Pancreas (tissue), 10 donors: ENCODE data around the gene ZC3HAV1L. TPM values are rescaled to one million over a fixed set of nuclear protein-coding genes. Genes with fewer than 3 reads are reported as not detected.

Experiments
- ATAC-seq, 4 donors: fragments of 200-7000 bp; cut with Tn5 transposase; one replicate each; pipeline versions ENCODE4 v1.8.0 to v1.9.1; 2020; ENCODE audit warnings: mild to moderate bottlenecking in 4 of 4, moderate library complexity in 4 of 4
- DNase-seq, 6 donors: peaks; one replicate each; pipeline ENCODE4 v3.0.0-alpha.2; 2020
- FAIRE-seq: peaks from 2 replicates; lab custom pipeline; 2012; peaks lifted over from hg19 to GRCh38; lab: Jason Lieb, UNC
- H3K27ac ChIP-seq, 4 donors: fragments of 200-600 bp; sonication (generic); 1 replicate in 3 of 4; 2 replicates in 1 of 4; pipeline versions ENCODE4 v1.5.0 to v1.8.0; 2020
- H3K27me3 ChIP-seq, 4 donors: fragments of 200-600 bp; one replicate each; pipeline ENCODE4 v1.8.0; 2021
- H3K36me3 ChIP-seq, 3 donors: fragments of 200-600 bp; sonication (generic) in 1 of 3; one replicate each; pipeline versions ENCODE4 v1.5.0 to v1.8.0; 2020 to 2021
- H3K4me1 ChIP-seq, 3 donors: fragments of 200-600 bp; one replicate each; pipeline ENCODE4 v1.8.0; 2021
- H3K4me3 ChIP-seq, 4 donors: fragments of 200-600 bp; sonication (generic) in 2 of 4; one replicate each; pipeline versions ENCODE4 v1.5.0 to v1.8.0; 2020 to 2021
- H3K9me3 ChIP-seq, 4 donors: fragments of 200-600 bp; one replicate each; pipeline ENCODE4 v1.8.0; 2021
- WGBS, 2 donors: extraction: QIAGEN DNeasy Blood & Tissue Kit; methylation state at CpG; one replicate each; pipeline ENCODE4 v1.1.7; 2013; 5-methylcytosine and 5-hydroxymethylcytosine counted together
- intact Hi-C, 3 donors: fragments of 100-400 bp; cut with DNase I; formaldehyde crosslinking; loops; one replicate each; pipeline versions ENCODE4 v1.11.1 to v1.14.2; 2022
- polyA plus RNA-seq, 2 donors: library from polyadenylated mRNA; stranded (reverse); fragments of 200-250 nt; gene quantifications; one replicate each; pipeline ENCODE4 v1.2.3, GENCODE V29; 2013
- total RNA-seq, 6 donors: library from RNA; stranded (reverse); fragmentation: NEBNext Ultra II Directional in 4 of 6; extraction: Animal tissue kit (Norgen Biotek cat#: 25700) in 4 of 6; gene quantifications; one replicate each; pipeline versions ENCODE4 v1.2.1 to v1.2.4, GENCODE V29; 2021 to 2023
- TF ChIP-seq, protein P1 (sequence below), 4 donors: fragments of 200-600 bp; sonication (generic) in 3 of 4; IDR thresholded peaks; one replicate each; pipeline versions ENCODE4 v1.5.0 to v1.8.0; 2021; ENCODE audit warnings: antibody characterized with exemption in 4 of 4
- donor health status: healthy with polysubstance abuse.
- donor health status: DM: no; HTN: no; CAD: no; lungs with moderate emphysema.
- donor health status: DM: no; HTN: no; CAD: no.
- donor health status: control.
- donor health status: control.
- donor health status: Bipolar disorder and iron deficiency.
- donor health status: DM: yes; HTN: yes; CAD: no.
- donor health status: DM: no; HTN: no; CAD: no.
- donor health status: DM: no; HTN: no; CAD: no.
- donor health status: DM: yes; HTN: yes; CAD: no.

Gene ZC3HAV1L
- total and polyA plus RNA-seq, 8 donors: 0.87 to 5.7 (median 2.0) TPM

DNA sequence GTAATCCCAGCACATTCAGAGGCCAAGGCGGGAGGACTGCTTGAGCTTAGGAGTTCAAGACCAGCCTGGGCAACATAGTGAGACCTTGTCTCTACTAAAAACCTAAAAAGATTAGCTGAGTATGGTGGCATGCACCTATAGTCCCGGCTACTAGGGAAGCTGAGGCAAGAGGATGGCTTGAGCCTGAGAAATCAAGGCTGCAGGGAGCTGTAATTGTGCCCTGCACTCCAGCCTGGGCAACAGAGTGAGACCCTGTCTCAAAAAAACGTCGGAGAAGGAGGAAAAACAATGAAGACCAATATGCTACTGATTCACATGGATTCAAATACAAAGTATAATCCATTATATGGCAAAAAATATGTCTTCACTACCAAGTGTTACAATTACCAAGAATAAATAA is 13.6 kb downstream of the ZC3HAV1L start:
- 75 to 82% methylated on average over 4 of the region's 4 CpGs for WGBS, 2 donors
- FAIRE-seq: no peak
- no peak overlapping the region for H3K27ac ChIP-seq
- no peaks in the 10 kb centered on the region for H3K9me3 ChIP-seq
- H3K4me3 ChIP-seq: no peak overlapping the region
- ATAC-seq: no peak
- TF ChIP-seq, protein P1, sequence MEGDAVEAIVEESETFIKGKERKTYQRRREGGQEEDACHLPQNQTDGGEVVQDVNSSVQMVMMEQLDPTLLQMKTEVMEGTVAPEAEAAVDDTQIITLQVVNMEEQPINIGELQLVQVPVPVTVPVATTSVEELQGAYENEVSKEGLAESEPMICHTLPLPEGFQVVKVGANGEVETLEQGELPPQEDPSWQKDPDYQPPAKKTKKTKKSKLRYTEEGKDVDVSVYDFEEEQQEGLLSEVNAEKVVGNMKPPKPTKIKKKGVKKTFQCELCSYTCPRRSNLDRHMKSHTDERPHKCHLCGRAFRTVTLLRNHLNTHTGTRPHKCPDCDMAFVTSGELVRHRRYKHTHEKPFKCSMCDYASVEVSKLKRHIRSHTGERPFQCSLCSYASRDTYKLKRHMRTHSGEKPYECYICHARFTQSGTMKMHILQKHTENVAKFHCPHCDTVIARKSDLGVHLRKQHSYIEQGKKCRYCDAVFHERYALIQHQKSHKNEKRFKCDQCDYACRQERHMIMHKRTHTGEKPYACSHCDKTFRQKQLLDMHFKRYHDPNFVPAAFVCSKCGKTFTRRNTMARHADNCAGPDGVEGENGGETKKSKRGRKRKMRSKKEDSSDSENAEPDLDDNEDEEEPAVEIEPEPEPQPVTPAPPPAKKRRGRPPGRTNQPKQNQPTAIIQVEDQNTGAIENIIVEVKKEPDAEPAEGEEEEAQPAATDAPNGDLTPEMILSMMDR (IDR thresholded peaks at IDR 0.05): no peak
- no peaks in the 10 kb centered on the region for H3K4me1 ChIP-seq
- intact Hi-C loops: no loop called here
- peaks cover 0 to 5% (median 0%) of the 10 kb centered on the region in 3 donors for H3K36me3 ChIP-seq
- H3K27me3 ChIP-seq: no peaks in the 10 kb centered on the region
- no peak for DNase-seq

DNA sequence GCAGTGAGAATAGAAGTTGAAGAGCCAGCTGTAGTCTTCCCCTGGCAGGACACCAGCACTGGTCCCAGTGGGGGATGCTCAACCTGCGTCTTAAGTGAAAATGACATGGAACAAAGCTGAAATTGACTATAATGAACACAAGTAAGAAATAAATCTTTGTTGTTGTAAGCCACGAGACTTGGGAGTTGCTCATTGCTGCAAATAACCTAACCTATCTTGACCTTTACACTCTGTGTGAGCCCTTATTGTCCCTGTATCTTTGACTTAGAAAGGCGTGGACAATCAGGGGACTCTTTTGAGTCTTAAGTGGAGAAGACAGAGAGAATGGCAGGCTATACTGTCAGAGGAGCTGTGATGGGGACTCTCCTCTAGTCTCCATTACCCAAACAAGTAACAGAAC is 16.9 kb downstream of the ZC3HAV1L start:
- H3K4me1 ChIP-seq: no peaks in the 10 kb centered on the region
- H3K4me3 ChIP-seq: no peak overlapping the region
- H3K9me3 ChIP-seq: no peaks in the 10 kb centered on the region
- TF ChIP-seq, protein P1 (IDR thresholded peaks at IDR 0.05): no peak
- no peaks in the 10 kb centered on the region for H3K27me3 ChIP-seq
- DNase-seq: no peak
- WGBS, 2 donors: 67 to 75% methylated on average over 3 of the region's 3 CpGs
- ATAC-seq: no peak
- no peak overlapping the region for H3K27ac ChIP-seq
- no peaks in the 10 kb centered on the region for H3K36me3 ChIP-seq
- no peak for FAIRE-seq
- intact Hi-C loops: no loop called here

DNA sequence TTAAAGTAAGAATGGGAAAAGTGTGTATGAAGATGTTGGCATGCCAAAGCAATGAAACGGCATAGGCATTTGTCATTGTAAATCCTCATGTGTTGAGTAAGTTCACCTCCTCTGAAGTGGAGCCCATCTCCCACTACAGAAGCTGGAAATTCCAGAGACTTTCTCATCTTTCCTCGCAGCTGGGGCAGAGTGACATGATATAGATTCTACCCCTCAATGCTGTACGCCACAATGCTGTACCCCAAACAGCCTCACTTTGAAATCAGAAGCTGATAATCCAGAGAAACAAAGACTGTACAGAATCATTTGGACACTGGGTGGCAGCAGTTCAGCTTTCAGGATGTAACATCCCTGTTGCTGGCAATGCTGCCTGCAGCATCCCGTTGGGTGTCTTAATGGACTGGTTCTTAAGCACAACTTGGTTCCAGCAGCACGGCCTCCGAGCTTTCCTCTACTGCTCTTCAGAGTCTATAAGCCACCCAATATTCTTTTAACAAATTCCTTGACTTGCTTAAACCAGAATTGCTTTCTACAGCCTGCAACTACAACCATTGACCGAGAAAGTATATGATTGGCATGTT is 18.8 kb downstream of the ZC3HAV1L start:
- no peak for FAIRE-seq
- peak; percentile 60 to 95 (median 91) for ATAC-seq
- no peaks in the 10 kb centered on the region for H3K9me3 ChIP-seq
- no peaks in the 10 kb centered on the region for H3K27me3 ChIP-seq
- TF ChIP-seq, protein P1 (IDR thresholded peaks at IDR 0.05): peak in 3 of 4 donors; percentile 18 to 29 (median 27)
- intact Hi-C loops: no loop called here
- H3K4me1 ChIP-seq: no peaks in the 10 kb centered on the region
- H3K27ac ChIP-seq: no peak overlapping the region
- 20 to 23% methylated on average over 7 of the region's 7 CpGs for WGBS, 2 donors
- no peak overlapping the region for H3K4me3 ChIP-seq
- H3K36me3 ChIP-seq: no peaks in the 10 kb centered on the region
- peak in 5 of 6 donors; percentile 14 to 57 (median 36) for DNase-seq

DNA sequence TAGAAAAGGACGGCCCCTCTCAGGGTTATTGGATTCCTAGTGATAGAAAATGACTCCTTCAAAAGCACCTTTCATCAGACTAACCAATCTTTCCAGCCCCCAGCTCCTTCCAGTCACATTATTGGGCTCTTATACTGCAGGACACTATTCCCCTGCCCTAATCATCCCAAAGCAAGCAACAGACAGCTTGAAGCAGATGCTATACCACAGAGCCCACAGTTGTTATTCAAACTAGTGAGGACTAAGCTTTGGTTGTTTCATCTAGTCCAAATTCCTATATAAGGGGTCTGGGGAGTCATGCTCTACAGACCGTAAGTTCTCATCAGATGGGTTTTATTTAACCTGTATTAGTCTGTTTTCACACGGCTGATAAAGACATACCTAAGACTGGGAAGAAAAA is 24.5 kb downstream of the ZC3HAV1L start:
- TF ChIP-seq, protein P1 (IDR thresholded peaks at IDR 0.05): no peak

DNA sequence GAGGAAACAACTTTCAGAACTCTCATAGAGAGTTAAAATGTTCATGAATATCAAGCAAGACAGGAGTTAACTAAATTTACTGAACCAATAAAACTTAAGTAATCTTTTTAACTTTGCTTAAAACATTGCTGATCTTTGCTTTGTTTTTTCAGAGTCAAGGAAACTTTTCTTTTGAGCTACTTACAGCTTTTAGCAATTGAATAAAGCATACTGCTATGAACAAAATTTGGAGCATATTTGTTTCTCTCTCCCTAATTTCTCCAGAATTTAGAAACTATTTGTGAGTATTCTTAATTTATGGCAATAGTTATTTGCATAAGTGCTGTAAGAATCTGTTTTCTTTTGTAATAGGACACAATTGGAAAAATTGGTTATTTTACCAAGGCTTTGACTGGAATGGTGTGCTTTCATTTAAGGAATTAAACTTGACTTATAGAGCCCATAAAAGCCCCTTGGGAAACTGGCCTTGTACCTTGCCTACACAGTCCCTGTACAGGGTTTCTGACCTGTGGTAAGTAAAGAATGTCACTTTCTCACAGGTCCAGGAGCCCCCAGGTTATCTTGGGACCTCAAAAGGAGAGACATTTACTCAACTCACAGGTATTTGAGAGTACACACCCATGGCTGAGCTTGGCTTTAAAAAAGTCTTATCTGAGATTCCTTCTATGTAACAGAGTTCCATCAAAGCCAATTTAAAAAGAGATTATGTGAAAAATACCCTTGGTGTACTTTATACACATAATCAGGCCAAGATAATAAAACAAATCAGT is 31.3 kb downstream of the ZC3HAV1L start:
- Histone ChIP-seq H3K36me3 (no peaks in the 10 kb centered on the region), H3K27me3 (no peaks in the 10 kb centered on the region), H3K27ac (no peak overlapping the region), H3K4me3 (no peak overlapping the region), H3K9me3 (peaks cover 0 to 4% (median 0%) of the 10 kb centered on the region in 4 donors), H3K4me1 (no peaks in the 10 kb centered on the region)
- DNase-seq (no peak), ATAC-seq (no peak), FAIRE-seq (no peak)
- TF ChIP-seq, protein P1 (IDR thresholded peaks at IDR 0.05): no peak
- intact Hi-C loops: no loop called here

More for the DNA sequence above, 24.5 kb downstream of the ZC3HAV1L start:
- no peak for DNase-seq
- no peaks in the 10 kb centered on the region for H3K4me1 ChIP-seq
- WGBS, 2 donors: 87 to 88% methylated on average over 3 of the region's 3 CpGs
- no peaks in the 10 kb centered on the region for H3K36me3 ChIP-seq
- no peak for FAIRE-seq
- no peak overlapping the region for H3K27ac ChIP-seq
- H3K27me3 ChIP-seq: no peaks in the 10 kb centered on the region
- no peaks in the 10 kb centered on the region for H3K9me3 ChIP-seq
- ATAC-seq: no peak
- H3K4me3 ChIP-seq: no peak overlapping the region
- intact Hi-C loops: no loop called here
